H1 (cell line): Measurements from ENCODE around the gene CES3. TPM values are rescaled to one million over a fixed set of nuclear protein-coding genes. Genes with fewer than 3 reads are reported as not detected.

Source experiments
- TBP ChIP-seq: IDR thresholded peaks from 2 replicates; pipeline ENCODE4 v1.6.1; 2011; ENCODE audit warnings: low read depth, low read length, improper control_type of control experiment
- polyA plus RNA-seq, 7 experiments: library from polyadenylated mRNA; depleted of rRNA in 3 of 7; stranded (reverse) in 5 of 7; unstranded in 2 of 7; fragments of >200 nt in 5 of 7; fragments of 200-250 nt in 2 of 7; gene quantifications; 1 replicate in 5 of 7; 2 replicates in 1 of 7; 4 replicates in 1 of 7; pipeline versions ENCODE4 v1.2.1 to v1.2.3, GENCODE V29; 2011 to 2013; ENCODE audit warnings: missing spikeins in 2 of 7, mixed read lengths in 2 of 7
- total RNA-seq: library from RNA; stranded (reverse); fragmentation: NEBNext Ultra II Directional; extraction: Animal tissue kit (Norgen Biotek cat#: 25700); gene quantifications from 2 replicates; pipeline ENCODE4 v1.2.1, GENCODE V29; 2021

The CES3 gene
- total and polyA plus RNA-seq, 2 of the 8 experiments (the other 6 are each of a cell fraction or from before 2014, with no cell fraction given), result 1.6 to 2.2 TPM

DNA sequence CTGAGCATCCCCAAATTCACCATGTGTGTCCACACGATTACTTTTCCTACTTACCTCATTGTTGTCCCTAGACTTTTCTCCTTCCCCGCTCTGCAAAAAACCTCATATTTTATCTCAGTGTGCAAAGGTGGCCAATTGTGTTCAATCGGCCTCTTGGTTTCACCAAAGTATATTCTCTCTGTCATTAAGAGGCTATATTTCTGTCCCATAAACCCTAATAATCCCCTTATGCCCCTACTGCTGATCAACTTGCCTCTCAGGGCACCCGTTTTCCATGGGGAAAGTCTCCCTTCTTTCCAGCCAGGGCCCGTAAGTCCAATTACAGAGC is 14.1 kb upstream of the CES3 start (continued):
- no peak for TF ChIP-seq TBP
- TF ChIP-seq, all 59 proteins: peak for 0
